IMR-90 (cell line): Measurements from ENCODE around the gene PKD2L1. TPM values are rescaled to one million over a fixed set of nuclear protein-coding genes. Genes with fewer than 3 reads are reported as not detected.

Source experiments
- ATAC-seq: fragments of 200-7000 bp; cut with Tn5 transposase; 2 replicates; pipeline ENCODE4 v1.9.1; 2020; ENCODE audit warnings: low read depth, mild to moderate bottlenecking, moderate library complexity
- BruUV-seq: library from RNA; stranded (reverse); fragments of 400-500 nt; replicated peaks from 2 replicates; lab custom pipeline; 2021; lab: Mats Ljungman, UMichigan
- CTCF ChIA-PET: fragments of 300-600 bp; formaldehyde crosslinking; extraction: SDS; loops from one replicate; lab custom pipeline; 2021; ENCODE audit warnings: antibody characterized with exemption; lab: Yijun Ruan, JAX
- POLR2A ChIA-PET: fragments of 300-600 bp; sonication (Branson Sonifier 250); formaldehyde crosslinking; loops from one replicate; lab custom pipeline; 2022; ENCODE audit warnings: antibody characterized with exemption; ENCODE audit not compliant: unreplicated experiment; lab: Charles Lee
- DNase-seq: peaks from one replicate; pipeline ENCODE4 v3.0.0; 2013
- H2AFZ ChIP-seq: replicated peaks from 2 replicates; pipeline ENCODE3; 2013; ENCODE audit warnings: low read length, mild to moderate bottlenecking; ENCODE audit not compliant: poor library complexity
- H2AK5ac ChIP-seq: 2 replicates; pipeline ENCODE4 v1.6.1; 2013; ENCODE audit warnings: low read depth, low read length, inconsistent platforms
- H2AK9ac ChIP-seq: replicated peaks from 2 replicates; pipeline ENCODE3; 2013; ENCODE audit warnings: mild to moderate bottlenecking, low read depth, low read length, moderate library complexity; ENCODE audit not compliant: poor library complexity
- H2BK120ac ChIP-seq: 2 replicates; pipeline ENCODE4 v1.6.1; 2013; ENCODE audit warnings: low read depth, low read length, inconsistent platforms
- H2BK15ac ChIP-seq: 3 replicates; pipeline ENCODE4 v1.6.1; 2013; ENCODE audit warnings: low read depth, low read length, inconsistent platforms
- H2BK20ac ChIP-seq: 2 replicates; pipeline ENCODE4 v1.6.1; 2013; ENCODE audit warnings: low read depth, mild to moderate bottlenecking, inconsistent platforms, low read length, moderate library complexity
- H2BK5ac ChIP-seq: 2 replicates; pipeline ENCODE4 v1.6.1; 2013; ENCODE audit warnings: mild to moderate bottlenecking, low read depth, low read length, inconsistent platforms; ENCODE audit not compliant: poor library complexity, severe bottlenecking
- H3K14ac ChIP-seq: replicated peaks from 2 replicates; pipeline ENCODE4 v1.6.1; 2013; ENCODE audit warnings: low read depth, low read length, inconsistent platforms
- H3K18ac ChIP-seq: 2 replicates; pipeline ENCODE4 v1.6.1; 2013; ENCODE audit warnings: low read depth, low read length, control low read depth
- H3K23ac ChIP-seq: 2 replicates; pipeline ENCODE4 v1.6.1; 2013; ENCODE audit warnings: low read depth, low read length, inconsistent platforms
- H3K27ac ChIP-seq: 2 replicates; pipeline ENCODE4 v1.5.1; 2013; ENCODE audit warnings: mild to moderate bottlenecking, control low read depth, low read length; ENCODE audit not compliant: insufficient read depth
- H3K27me3 ChIP-seq: 2 replicates; pipeline ENCODE4 v1.6.1; 2013; ENCODE audit warnings: low read length; ENCODE audit not compliant: control insufficient read depth, insufficient read depth
- H3K36me3 ChIP-seq: 2 replicates; pipeline ENCODE4 v1.6.1; 2013; ENCODE audit warnings: low read length, mixed read lengths; ENCODE audit not compliant: control insufficient read depth, insufficient read depth
- H3K4ac ChIP-seq: 2 replicates; pipeline ENCODE4 v1.6.1; 2013; ENCODE audit warnings: low read depth, low read length, inconsistent platforms
- H3K4me1 ChIP-seq: 2 replicates; pipeline ENCODE4 v1.6.1; 2013; ENCODE audit warnings: low read length, mixed read lengths; ENCODE audit not compliant: control insufficient read depth, insufficient read depth
- H3K4me2 ChIP-seq: 2 replicates; pipeline ENCODE4 v1.6.1; 2013; ENCODE audit warnings: low read depth, mild to moderate bottlenecking, control low read depth, low read length, moderate library complexity
- H3K4me3 ChIP-seq: 2 replicates; pipeline ENCODE4 v1.5.1; 2013; ENCODE audit warnings: low read depth, mild to moderate bottlenecking, control low read depth, low read length, moderate library complexity; ENCODE audit not compliant: insufficient read depth
- H3K56ac ChIP-seq: 2 replicates; pipeline ENCODE4 v1.6.1; 2013; ENCODE audit warnings: low read length, inconsistent platforms; ENCODE audit not compliant: insufficient read depth; ENCODE audit errors: extremely low read depth
- H3K79me1 ChIP-seq, 2 experiments: 2 replicates each; pipeline ENCODE4 v1.6.1; 2013; ENCODE audit warnings: low read length in 2 of 2, inconsistent platforms in 1 of 2, low read depth in 1 of 2
- H3K9ac ChIP-seq: 2 replicates; pipeline ENCODE4 v1.6.1; 2013; ENCODE audit warnings: low read depth, low read length, control low read depth
- H3K9me1 ChIP-seq: 2 replicates; pipeline ENCODE4 v1.6.1; 2013; ENCODE audit warnings: low read length, inconsistent platforms; ENCODE audit not compliant: insufficient read depth
- H3K9me3 ChIP-seq: 2 replicates; pipeline ENCODE4 v1.6.1; 2013; ENCODE audit warnings: low read length; ENCODE audit not compliant: control insufficient read depth, insufficient read depth
- H4K20me1 ChIP-seq: 2 replicates; pipeline ENCODE4 v1.6.1; 2013; ENCODE audit warnings: low read length, inconsistent platforms; ENCODE audit not compliant: insufficient read depth
- H4K5ac ChIP-seq: 2 replicates; pipeline ENCODE4 v1.6.1; 2013; ENCODE audit warnings: mild to moderate bottlenecking, low read depth, low read length, control low read depth
- H4K8ac ChIP-seq, 2 experiments: 2 replicates each; pipeline ENCODE4 v1.6.1; 2013; ENCODE audit warnings: low read depth in 2 of 2, low read length in 2 of 2, control low read depth in 1 of 2, inconsistent platforms in 1 of 2
- H4K91ac ChIP-seq: 2 replicates; pipeline ENCODE4 v1.6.1; 2013; ENCODE audit warnings: low read depth, low read length, inconsistent platforms; ENCODE audit not compliant: insufficient read depth
- CEBPB ChIP-seq: IDR thresholded peaks from 2 replicates; pipeline ENCODE4 v1.6.1; 2012; ENCODE audit warnings: low read depth, low read length, improper control_type of control experiment
- CHD1 ChIP-seq: IDR thresholded peaks from 2 replicates; pipeline ENCODE4 v1.6.1; 2012; ENCODE audit warnings: low read depth, low read length, improper control_type of control experiment
- FOS ChIP-seq: fragments of 150-350 bp; IDR thresholded peaks from 2 replicates; pipeline ENCODE4 v1.6.1; 2016; ENCODE audit warnings: low read depth, low read length
- MAFK ChIP-seq: IDR thresholded peaks from 2 replicates; pipeline ENCODE4 v1.6.1; 2012; ENCODE audit warnings: low read depth, low read length, improper control_type of control experiment
- MAZ ChIP-seq: IDR thresholded peaks from 2 replicates; pipeline ENCODE4 v1.6.1; 2012; ENCODE audit warnings: low read depth, mild to moderate bottlenecking, low read length, improper control_type of control experiment, moderate library complexity, borderline replicate concordance
- MXI1 ChIP-seq: IDR thresholded peaks from 2 replicates; pipeline ENCODE4 v1.6.1; 2012; ENCODE audit warnings: low read depth, mild to moderate bottlenecking, low read length, moderate library complexity, borderline replicate concordance
- NFE2L2 ChIP-seq: fragments of 150-350 bp; IDR thresholded peaks from 2 replicates; pipeline ENCODE4 v1.6.1; 2016; ENCODE audit warnings: low read depth, mild to moderate bottlenecking, low read length
- POLR2A ChIP-seq: IDR thresholded peaks from 2 replicates; pipeline ENCODE4 v1.6.1; 2012; ENCODE audit warnings: mild to moderate bottlenecking, low read depth, low read length
- RAD21 ChIP-seq: IDR thresholded peaks from 2 replicates; pipeline ENCODE4 v1.6.1; 2012; ENCODE audit warnings: low read length, improper control_type of control experiment
- RCOR1 ChIP-seq: IDR thresholded peaks from 2 replicates; pipeline ENCODE4 v1.6.1; 2012; ENCODE audit warnings: mild to moderate bottlenecking, low read length, improper control_type of control experiment; ENCODE audit not compliant: insufficient replicate concordance
- RFX5 ChIP-seq: IDR thresholded peaks from 2 replicates; pipeline ENCODE4 v1.8.0; 2012; ENCODE audit warnings: low read depth, mild to moderate bottlenecking, low read length, moderate library complexity
- SMC3 ChIP-seq: fragments of 150-350 bp; IDR thresholded peaks from 2 replicates; pipeline ENCODE4 v1.6.1; 2016; ENCODE audit warnings: low read depth, mild to moderate bottlenecking, antibody characterized with exemption, low read length, moderate library complexity
- WGBS, 2 experiments: methylation state at CpG; one replicate each; pipeline versions ENCODE4 v1.1.5 to v1.1.7; 2013; ENCODE audit warnings: missing lambda C conversion rate in 2 of 2; ENCODE audit not compliant: insufficient read length in 1 of 2; ENCODE audit errors: extremely low coverage in 2 of 2; 5-methylcytosine and 5-hydroxymethylcytosine counted together
- dilution Hi-C: fragments of 300-500 bp; cut with HindIII; formaldehyde crosslinking; loops from one replicate; pipeline ENCODE4 v1.14.3; 2018; ENCODE audit warnings: low sequenced_read_pairs; ENCODE audit not compliant: unreplicated experiment
- in situ Hi-C: fragments of 300-500 bp; cut with MboI; formaldehyde crosslinking; loops from 3 replicates; pipeline ENCODE4 v1.14.3; 2019; ENCODE audit warnings: low sequenced_read_pairs, inconsistent platforms, mixed read lengths
- intact Hi-C: fragments of 100-400 bp; cut with micrococcal nuclease; formaldehyde crosslinking; loops from 2 replicates; pipeline ENCODE4 v1.10.0; 2022
- polyA plus RNA-seq, 3 experiments: library from polyadenylated mRNA; depleted of rRNA; stranded (reverse); fragments of >200 nt; gene quantifications; 2 replicates each; pipeline ENCODE4 v1.2.3, GENCODE V29; 2012; ENCODE audit warnings: low replicate concordance in 1 of 3
- total RNA-seq: library from RNA; depleted of rRNA; stranded (reverse); fragments of >200 nt; gene quantifications from 2 replicates; pipeline ENCODE4 v1.2.3, GENCODE V29; 2012
- TF ChIP-seq, protein P1 (sequence below): fragments of 150-350 bp; IDR thresholded peaks from 2 replicates; pipeline ENCODE4 v1.6.1; 2017; ENCODE audit warnings: mild to moderate bottlenecking, antibody characterized with exemption, low read length, low read depth
- TF ChIP-seq, protein P2 (sequence below): conservative IDR thresholded peaks from 2 replicates; pipeline ENCODE4 v1.5.1; 2012; ENCODE audit warnings: mild to moderate bottlenecking, low read depth, low read length, improper control_type of control experiment

Gene PKD2L1
- total and polyA plus RNA-seq, 2 of the 4 experiments (the other 2 are of a cell fraction), result not detected

DNA sequence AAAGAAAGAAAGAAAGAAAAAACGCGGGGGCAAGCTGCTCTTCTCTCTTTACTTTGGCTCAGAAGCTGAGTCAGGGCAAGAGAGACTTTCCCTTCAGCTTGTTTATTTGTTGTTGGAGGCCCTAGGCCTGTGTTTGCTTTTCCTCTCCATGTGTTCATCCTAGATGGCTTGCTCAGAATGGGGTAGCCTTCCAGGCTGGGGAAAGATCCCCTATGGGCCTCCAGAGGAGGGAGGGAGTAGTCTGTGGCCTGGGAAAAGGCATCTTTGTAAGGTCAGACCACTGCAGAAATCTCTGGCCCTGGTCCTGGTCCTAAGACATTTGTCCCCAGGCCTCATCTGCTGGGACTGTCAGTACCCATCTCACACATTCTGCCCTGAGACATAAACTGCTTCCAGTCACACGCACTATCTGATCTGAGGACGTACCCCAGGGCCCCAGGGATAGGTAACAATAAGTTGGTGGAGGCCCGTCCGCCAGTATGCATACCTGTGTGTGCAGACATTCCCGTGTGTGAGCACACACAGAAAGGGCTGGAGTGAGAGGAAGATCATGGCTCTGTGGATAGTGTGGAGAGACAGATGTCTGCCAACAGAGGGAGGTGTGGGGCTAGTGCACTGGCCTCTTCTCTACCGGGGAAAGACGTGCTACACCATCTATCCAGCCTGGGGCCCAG, 12.1 kb upstream of the PKD2L1 start:
- H3K14ac ChIP-seq, result no peak overlapping the region
- BruUV-seq, result no TSS peak
- no peak overlapping the region for H3K4me3 ChIP-seq
- peaks cover 7% of the 10 kb centered on the region for H3K27me3 ChIP-seq
- peaks cover 5% of the 10 kb centered on the region for H3K9me1 ChIP-seq
- H3K23ac ChIP-seq, result no peak overlapping the region
- no peak overlapping the region for H2AK9ac ChIP-seq
- no peaks in the 10 kb centered on the region for H3K79me1 ChIP-seq
- dilution Hi-C loops, result no loop called here
- no peak overlapping the region for H3K4me2 ChIP-seq
- no peaks in the 10 kb centered on the region for H3K36me3 ChIP-seq
- H4K91ac ChIP-seq, result no peak overlapping the region
- DNase-seq (peak; percentile 60), ATAC-seq (peak; percentile 44)
- POLR2A ChIA-PET, result no interaction called here
- no peak overlapping the region for H3K18ac ChIP-seq
- H4K8ac ChIP-seq, result no peak overlapping the region; a peak in 1 of 4 replicates
- H3K27ac ChIP-seq, result no peak overlapping the region
- CTCF ChIA-PET, result interaction anchor here (0.9 to 2.3 kb wide), 8 partner anchors 29 to 176 kb away, joined by 3 to 19 read pairs (median 4); no protein-coding TSS in a partner anchor
- intact Hi-C loops, result loop anchor here (1.0 kb wide), 2 partner anchors 91 to 176 kb away; no protein-coding TSS in a partner anchor
- H2BK120ac ChIP-seq, result peak overlapping the region; percentile 45; the same call in 1 of the 2 replicates
- no peak overlapping the region for H2BK5ac ChIP-seq
- H3K4ac ChIP-seq, result 0 out of 2 replicates have a peak overlapping the region, but pooled peaks have one; percentile 24
- in situ Hi-C loops, result loop anchor here (5.0 to 25.0 kb wide), 3 partner anchors 90 to 545 kb away; no protein-coding TSS in a partner anchor
- peaks cover 14% of the 10 kb centered on the region for H3K4me1 ChIP-seq
- H2AFZ ChIP-seq, result peak overlapping the region; percentile 62
- no peak overlapping the region for H4K5ac ChIP-seq
- H2AK5ac ChIP-seq, result peak overlapping the region; percentile 61; the same call in 1 of the 2 replicates
- H2BK15ac ChIP-seq, result peak overlapping the region; percentile 56; the same call in 1 of the 3 replicates
- no peaks in the 10 kb centered on the region; the same call in 1 of the 2 replicates for H4K20me1 ChIP-seq
- no peaks in the 10 kb centered on the region for H3K9me3 ChIP-seq
- peak overlapping the region; percentile 47; the same call in 1 of the 2 replicates for H2BK20ac ChIP-seq
- H3K9ac ChIP-seq, result no peak overlapping the region
- 49% methylated on average over 4 of the region's 9 CpGs; no CpG with 5 or more reads in 1 of the 2 experiments for WGBS, 2 experiments
- no peak overlapping the region for H3K56ac ChIP-seq
- TF ChIP-seq SMC3, result peak; percentile 76
- no peak for TF ChIP-seq CEBPB
- no peak for TF ChIP-seq FOS
- no peak for TF ChIP-seq MAFK
- TF ChIP-seq, protein P1, sequence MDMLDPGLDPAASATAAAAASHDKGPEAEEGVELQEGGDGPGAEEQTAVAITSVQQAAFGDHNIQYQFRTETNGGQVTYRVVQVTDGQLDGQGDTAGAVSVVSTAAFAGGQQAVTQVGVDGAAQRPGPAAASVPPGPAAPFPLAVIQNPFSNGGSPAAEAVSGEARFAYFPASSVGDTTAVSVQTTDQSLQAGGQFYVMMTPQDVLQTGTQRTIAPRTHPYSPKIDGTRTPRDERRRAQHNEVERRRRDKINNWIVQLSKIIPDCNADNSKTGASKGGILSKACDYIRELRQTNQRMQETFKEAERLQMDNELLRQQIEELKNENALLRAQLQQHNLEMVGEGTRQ, result no peak
- TF ChIP-seq RAD21, result peak; percentile 82
- TF ChIP-seq CHD1, result no peak
- no peak for TF ChIP-seq MAZ
- TF ChIP-seq MXI1, result peak; percentile 40; the same call in 1 of the 2 replicates
- TF ChIP-seq NFE2L2, result no peak
- TF ChIP-seq, protein P2, sequence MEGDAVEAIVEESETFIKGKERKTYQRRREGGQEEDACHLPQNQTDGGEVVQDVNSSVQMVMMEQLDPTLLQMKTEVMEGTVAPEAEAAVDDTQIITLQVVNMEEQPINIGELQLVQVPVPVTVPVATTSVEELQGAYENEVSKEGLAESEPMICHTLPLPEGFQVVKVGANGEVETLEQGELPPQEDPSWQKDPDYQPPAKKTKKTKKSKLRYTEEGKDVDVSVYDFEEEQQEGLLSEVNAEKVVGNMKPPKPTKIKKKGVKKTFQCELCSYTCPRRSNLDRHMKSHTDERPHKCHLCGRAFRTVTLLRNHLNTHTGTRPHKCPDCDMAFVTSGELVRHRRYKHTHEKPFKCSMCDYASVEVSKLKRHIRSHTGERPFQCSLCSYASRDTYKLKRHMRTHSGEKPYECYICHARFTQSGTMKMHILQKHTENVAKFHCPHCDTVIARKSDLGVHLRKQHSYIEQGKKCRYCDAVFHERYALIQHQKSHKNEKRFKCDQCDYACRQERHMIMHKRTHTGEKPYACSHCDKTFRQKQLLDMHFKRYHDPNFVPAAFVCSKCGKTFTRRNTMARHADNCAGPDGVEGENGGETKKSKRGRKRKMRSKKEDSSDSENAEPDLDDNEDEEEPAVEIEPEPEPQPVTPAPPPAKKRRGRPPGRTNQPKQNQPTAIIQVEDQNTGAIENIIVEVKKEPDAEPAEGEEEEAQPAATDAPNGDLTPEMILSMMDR, result peak; percentile 73
- TF ChIP-seq POLR2A, result no peak
- no peak for TF ChIP-seq RCOR1
- no peak for TF ChIP-seq RFX5
